LoVo (cell line): Measurements from ENCODE around the gene MSRB3.
A peak's percentile ranks its signal among the peaks of the same experiment; 100 is the strongest.

Source experiments
- DNase-seq: peaks from one replicate; pipeline ENCODE4 v3.0.0-alpha.2; 2016; ENCODE audit warnings: low spot score

The MSRB3 gene

DNA sequence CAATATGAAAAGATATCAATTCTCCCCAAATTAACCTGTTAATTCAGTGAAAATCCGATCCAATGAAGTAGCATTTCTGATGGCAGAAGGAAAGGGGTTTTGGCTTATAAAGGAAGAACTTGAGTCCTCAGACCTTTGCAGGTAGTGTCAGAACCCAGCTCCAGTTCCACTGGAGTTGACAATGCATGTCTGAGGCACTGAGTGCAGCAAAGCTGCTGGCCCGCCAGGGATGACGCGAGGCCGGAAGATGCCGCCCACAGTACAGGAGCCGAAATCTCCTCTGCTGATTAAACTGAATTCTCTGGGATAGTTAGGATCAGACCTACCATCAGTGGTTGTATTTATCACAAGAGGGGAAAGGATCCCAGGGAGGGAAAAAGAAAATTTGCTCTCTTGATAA is 220.7 kb downstream of the MSRB3 start:
- no peak for DNase-seq

DNA sequence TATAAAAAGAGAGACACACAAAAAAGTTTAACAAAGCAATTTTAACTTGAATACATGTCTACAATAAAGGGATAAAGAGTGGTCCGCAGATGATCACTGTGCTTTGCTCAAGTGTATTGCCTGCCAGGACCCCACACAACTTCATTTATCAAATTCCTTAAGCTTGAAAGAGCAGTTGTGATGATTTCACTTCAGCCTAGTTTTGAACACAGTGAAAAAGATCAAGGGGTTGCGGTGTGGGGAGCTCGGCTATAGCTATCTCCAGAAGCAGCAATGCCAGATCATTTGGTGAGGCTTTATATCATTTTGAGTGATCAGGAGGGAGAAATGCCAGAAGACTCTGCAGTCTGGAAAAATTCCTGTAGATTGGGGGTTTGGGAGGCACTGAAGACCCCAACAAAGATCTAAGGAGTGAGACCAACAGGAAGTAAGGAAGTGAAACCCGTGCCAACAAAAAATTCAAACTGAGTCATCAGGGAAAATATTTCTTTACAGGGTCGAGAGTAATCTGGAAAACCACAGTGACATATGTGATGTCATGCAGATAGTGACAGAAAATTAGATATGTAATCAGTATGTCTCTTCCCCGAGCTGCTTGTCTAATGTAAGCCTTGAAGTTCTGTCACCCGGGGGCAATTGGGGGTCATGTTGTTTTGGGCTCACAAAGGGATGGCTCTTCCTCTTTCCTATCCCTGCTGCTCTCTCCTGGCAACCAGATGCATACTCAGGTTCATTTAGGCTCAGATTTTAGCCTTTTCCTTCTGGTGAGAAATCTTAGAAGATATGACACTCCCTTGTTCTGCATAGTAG is 221.8 kb downstream of the MSRB3 start:
- DNase-seq, result peak; percentile 58

DNA sequence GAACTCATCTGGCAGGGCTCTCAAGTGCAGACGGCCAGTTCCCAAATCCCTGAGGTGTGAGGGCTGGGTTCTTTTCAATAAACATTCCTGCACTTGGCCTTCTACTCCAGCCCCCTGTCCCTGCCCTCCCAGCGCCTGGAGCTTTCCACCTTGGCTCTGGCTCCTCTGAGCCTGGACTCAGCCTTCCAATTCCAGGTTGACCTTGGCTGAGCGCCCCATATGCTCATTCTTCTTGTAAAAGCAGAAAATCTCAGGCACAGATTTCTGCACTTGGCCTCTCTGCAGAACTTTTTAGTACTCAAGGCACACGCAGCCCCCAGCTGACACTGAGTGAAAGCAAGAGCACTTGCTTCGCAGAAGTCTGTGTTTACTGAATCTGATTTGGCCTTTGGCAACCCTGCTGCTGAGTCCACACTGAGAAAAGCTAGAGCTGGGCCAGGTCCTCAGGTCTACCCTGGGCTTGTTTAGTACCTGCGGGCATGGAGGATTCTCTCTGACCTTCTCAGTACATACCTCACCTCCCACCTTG is 222.7 kb downstream of the MSRB3 start:
- DNase-seq, result no peak

DNA sequence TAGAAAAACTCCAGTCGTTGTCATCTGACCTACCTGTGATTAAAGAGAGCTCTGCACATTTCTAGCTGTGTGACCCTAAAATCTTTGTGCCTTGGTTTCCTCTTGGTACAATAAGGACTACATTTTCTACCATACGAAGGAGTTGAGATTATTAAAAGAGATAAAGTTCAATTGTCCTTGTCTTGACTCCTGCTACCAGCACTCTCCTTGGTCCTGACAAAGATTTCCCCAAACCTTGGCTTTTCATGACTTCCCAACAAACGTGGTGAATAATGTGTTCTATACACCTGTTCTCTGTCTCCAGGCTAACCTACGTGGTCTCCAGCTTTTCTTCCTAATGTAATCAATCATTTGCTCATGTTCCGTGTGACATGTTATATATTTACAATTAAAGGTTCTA is 223.5 kb downstream of the MSRB3 start:
- DNase-seq, result no peak

DNA sequence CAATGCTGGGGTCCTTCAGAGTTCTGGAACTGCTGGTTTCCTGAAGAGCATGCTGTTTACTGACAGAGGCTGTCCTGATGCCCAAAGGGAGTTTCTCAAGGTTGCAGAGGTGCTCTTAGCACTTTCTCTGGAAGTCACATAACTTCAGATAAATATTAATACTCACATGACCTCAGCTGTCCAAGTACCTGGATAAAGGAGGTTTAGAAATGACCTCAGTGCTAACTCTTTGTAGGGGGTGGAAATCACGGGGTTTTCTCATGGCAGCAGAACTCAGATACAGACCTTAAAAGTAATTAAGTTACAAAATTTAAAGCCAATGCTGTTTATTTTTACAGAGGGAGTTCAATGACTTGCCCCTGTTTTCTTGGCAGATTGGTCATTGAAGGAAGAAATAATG is 225.9 kb downstream of the MSRB3 start:
- no peak for DNase-seq

DNA sequence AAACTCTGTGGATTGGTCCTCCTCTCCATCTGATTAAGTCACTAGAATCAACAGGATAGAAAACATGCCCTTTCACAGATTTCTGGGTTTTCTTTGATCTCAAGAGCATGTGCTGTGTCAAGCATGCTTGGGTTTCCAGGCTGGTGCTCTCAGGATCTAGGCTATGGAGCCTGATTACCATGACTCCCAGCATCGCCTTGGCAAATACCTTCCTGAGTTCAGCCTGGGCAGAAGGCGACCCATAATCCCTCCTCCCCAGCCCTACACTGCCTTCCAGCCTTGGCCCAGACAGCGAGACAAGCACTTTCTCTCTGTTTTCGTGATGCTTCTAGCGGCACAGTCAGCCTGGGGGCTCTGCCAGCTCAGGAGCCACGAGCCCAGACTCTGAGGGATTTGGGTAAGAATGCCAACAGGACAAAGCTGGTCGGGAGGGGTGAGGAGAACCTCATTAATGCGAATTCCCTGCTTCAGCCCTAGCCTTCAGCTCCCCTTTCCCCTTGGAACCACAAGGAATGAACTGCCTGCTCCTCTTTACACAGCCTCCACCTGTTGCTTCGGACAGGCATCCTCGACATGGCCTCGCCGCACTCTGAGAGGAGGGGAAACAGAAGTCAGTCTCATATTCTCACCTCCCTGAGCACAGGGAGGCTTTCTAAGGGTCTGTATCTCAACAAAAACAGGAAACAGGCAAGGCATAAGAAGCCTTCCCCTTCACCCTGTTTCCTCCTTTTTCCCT is 227.1 kb downstream of the MSRB3 start:
- no peak for DNase-seq

DNA sequence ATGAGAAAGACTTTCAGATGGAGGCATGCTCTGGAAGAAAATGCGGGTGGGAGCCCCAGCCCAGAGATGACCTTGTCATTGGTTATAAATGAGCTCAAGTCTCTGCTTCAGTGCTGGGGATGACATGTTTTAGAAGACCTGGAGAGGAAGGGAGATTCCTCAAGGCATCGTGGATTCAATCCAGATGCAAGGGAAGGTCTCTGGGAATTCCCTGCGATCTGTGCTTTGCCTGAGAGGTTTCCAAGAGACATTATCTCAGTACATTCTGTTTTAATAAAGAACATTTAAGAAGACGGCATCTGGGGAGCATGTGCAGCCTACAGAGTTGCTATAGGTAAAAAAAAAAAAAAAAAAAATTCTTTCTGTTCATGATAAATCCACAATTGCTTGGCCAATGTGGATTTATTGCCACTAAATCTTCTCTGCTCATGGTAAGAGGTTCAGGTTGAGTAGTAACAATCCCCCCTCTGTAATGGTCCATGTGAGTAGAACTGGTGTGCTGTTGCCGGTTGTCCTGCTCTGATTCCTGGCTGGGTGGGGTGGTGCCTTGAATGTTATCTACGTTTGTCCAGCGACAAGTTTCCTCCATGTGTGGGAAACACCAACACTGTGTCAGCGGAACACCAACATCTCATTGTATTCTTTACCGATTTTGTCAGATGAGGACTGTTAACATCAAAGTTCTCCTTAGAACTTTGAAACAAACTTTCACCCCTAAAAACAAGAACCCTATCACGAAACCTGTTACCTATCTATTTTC is 230.0 kb downstream of the MSRB3 start:
- no peak for DNase-seq

DNA sequence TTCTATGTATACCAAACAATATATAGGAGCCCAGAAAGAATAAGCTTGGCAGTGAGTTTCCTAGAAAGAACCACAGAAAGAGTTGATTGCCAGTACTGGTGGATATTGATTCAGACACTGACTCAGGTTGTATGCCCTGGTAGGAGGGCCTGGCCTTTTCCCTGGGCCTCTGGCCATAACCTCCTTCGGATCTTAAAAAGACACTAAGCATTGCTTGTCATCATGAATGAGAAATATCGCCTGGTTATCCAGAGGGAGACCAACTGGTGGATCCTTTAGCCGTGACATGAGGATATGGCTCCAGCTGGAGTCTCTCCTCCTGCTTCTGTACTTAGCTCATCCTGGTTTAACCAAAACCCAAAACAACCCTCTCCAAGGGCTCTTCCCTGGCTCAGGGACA is 231.5 kb downstream of the MSRB3 start:
- no peak for DNase-seq

DNA sequence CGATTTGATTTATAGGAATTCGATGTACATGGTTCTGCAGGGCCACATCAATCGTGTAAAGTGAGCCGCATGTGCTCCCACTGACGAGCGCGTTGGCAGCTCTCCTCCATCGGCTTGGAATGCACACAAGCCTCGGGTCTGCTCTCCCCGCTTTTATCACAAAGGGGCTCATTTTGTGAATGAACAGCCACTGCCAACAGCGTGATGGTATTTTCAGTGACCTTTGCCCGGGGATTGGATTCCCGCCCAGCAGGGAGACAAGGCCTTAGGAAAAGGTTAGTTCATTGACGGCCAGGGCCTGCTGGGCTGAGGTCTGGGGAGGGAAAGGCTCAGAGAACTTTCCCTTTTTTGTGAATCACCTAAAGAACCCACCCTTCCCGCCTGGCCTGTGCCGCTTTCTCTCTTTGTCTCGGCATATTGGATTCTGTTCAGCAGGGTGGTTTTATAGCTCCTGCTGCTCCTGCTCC is 232.1 kb downstream of the MSRB3 start:
- DNase-seq, result peak; percentile 82

DNA sequence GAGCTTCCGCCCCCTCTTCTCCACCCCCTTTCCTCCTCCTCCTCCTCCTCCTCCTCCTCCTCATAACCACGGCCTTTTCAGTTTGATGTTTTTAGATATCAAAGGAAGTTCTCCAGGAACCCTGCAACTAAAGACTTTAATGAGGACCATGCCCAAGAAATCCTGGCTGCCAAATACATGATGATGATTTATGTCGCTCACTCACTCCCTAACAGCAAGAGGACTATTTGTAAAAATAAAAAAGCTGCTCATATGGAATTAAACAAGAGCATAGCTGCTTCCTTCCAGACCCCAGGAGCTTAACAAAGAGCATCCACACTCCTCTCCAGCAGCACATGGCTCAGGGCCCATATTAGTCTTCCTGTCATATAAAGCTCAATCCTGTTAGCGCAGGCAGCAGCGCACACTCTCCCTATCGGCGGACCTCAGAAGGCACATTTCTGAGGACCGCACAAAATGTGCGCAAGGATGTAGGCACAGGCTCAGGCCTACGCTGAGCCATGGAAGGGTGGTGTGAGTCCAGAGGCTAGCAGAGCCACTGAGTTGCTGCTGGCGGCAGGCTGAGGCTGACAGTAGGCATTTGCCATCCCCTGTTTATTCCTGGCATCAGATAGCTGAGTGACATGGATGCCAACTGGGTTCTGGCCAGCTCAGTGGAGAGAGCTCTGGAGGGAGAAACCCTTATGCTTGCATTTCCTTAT is 232.8 kb downstream of the MSRB3 start:
- DNase-seq, result no peak

DNA sequence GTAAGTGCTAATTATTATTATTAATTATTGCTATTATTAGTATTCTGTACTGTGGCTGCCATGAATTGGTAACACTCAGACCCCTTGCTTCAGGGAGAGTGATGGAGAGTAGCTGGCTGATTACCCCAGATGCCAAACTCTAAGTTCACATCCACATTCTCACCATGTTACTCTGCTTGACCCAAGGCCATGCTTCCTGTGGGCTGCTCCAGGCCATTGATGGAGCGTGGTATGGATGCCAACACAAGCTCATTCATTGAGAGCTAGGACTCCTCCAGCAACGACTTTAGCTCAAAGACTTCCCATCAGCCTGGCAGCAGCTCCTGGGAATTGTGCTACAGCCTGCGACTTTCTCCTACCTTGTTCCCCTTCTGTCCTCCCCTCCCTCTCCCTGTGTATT is 233.4 kb downstream of the MSRB3 start:
- no peak for DNase-seq
